ENCODE data around the gene CNTN5.

CNTN5 gene

GRCh38 chr11:99932684-99933083, 911.9 kb downstream of the CNTN5 start:
- DNase-seq (ENCODE audit: low spot score) = no peak

DNA sequence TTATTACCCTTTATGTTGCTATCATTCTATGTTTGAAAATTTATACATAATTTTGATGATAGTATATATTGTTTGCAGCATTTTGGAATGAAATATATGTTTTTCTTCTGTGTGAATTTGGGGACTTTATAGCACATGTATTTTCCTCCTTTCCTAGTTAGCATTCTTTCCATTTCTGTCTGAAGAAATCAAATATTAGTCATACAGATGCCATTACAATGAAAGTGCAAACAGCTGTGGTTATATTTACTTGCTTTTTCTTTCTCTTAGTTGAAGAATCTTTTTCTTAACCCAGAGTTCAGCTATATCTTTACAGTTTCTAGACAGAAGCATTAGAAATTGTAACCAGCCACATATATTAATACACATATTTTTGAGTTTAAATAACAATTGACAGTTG, 913.3 kb downstream of the CNTN5 start:
- no peak for DNase-seq (ENCODE audit: low spot score)

- no peak for DNase-seq (ENCODE audit: low spot score)
Observed at GRCh38 chr11:99937330-99937729, 916.6 kb downstream of the CNTN5 start.

DNA sequence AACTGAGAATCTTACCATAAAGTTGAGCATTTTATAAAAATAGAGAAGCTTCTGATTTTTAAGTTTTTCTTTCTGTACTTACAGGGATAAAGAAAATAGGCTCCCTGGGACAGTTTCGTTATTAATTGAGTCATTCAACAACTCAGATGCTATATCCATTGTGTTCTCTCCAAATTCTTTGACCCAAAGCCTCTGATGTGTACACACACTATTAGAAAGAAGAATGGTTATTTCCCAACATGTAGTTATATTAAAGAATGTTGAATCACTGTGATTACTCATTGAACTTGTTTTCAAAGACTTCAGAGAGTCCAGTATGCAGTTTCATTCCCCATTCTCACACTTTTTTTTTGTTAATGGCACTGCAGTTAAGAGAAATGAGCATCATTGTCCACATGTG, 932.1 kb downstream of the CNTN5 start:
- DNase-seq (ENCODE audit: low spot score) = no peak

DNA sequence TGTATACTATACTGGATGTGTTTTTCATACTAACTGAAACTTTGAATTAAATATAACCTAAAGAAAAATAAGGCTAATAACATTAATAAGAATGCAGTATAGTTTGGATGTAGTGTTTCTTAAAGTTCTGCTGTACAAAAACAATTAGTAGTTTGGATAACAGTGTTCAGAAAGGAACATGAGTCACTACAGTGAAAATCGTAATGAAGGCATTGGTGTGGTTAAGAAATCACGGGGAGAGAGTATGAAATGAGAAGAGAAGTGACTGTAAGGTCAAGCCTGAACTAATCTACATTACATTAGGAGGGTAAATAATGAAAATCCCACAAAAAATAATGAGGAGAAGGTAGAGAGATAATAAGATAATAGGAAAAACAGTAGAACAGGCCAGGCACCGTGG, 939.8 kb downstream of the CNTN5 start:
- no peak for DNase-seq (ENCODE audit: low spot score)

DNA sequence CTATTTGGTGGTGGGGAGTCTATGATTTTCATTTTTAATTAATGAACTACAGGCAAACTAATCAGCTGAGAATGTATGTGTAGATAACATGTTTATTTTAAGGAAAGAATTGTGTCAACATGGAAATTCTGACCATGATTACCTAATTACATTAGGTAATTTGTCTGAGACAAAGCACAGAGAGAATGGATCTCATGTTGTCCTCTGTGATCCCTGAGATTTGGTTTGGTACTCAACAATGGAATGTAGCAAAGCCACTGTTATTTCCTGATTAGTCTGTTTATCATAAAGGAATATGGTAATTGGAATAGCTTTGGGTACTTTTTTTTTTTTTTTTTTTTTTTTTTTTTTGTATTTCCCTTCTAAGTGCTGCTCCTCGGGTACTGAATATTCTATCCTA, 947.6 kb downstream of the CNTN5 start:
- DNase-seq (ENCODE audit: low spot score) = no peak

DNA sequence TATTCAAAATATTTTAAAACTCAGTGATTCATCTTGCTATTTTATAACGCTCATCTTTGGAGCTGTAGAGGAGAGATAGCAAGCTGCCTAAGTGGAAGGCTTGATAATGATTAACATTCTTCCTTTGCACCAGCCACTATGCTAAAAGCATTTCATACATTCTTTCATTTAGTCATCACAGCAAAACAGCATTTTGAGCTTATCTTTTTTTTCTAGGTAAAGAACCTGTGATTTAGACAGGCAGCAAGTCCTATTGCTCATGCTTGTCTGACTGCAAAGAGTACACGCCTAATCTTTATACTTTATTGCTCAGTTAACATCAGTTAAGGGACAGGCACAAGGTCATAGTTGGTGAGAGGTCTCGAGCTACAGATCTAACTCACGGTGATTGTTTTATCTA, 953.2 kb downstream of the CNTN5 start:
- no peak for DNase-seq (ENCODE audit: low spot score)

DNA sequence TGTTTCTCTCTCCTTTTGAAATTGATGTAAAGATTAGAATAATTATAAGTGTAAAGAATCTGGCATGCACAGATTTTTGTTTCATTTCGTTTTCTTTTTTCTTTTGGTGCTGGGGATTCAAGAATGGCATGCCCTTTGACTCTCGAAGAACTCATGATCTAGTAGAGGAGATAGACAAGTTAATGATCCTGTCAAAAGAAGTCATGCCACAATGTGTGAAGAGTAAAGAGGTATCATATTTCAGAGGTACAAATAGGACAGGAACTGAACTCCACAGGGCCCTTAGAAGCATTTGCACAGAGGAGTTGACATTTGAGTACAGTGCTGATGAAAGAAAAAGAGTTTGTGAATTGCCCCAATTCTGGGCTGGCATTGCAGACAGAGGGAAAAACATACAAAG, 958.3 kb downstream of the CNTN5 start:
- no peak for DNase-seq (ENCODE audit: low spot score)

- no peak for DNase-seq (ENCODE audit: low spot score)
Observed at GRCh38 chr11:99987821-99988470, 967.2 kb downstream of the CNTN5 start.

- no peak for DNase-seq (ENCODE audit: low spot score)
Observed at GRCh38 chr11:99988471-99988837, 967.7 kb downstream of the CNTN5 start.

GRCh38 chr11:100003985-100004384, 983.2 kb downstream of the CNTN5 start:
- no peak for DNase-seq (ENCODE audit: low spot score)

DNA sequence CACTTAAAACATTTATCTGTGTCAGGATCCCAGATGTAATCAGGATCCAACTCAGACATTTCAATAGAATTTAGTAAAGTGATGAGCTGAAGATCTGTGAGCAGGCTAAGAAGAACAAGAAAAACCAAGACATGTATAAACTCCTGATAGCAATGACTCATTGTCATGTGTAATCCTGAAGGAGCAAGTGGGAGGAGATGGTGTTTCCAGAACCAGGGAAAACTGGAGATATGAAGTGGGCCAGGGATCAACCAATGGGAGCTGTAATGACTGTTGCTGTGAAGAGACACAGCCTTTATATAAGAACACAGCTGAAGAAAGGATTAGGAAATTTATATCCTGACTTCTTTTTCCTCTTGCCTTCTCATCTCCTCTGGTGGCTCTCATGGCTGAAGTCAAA, 983.8 kb downstream of the CNTN5 start:
- no peak for DNase-seq (ENCODE audit: low spot score)

DNA sequence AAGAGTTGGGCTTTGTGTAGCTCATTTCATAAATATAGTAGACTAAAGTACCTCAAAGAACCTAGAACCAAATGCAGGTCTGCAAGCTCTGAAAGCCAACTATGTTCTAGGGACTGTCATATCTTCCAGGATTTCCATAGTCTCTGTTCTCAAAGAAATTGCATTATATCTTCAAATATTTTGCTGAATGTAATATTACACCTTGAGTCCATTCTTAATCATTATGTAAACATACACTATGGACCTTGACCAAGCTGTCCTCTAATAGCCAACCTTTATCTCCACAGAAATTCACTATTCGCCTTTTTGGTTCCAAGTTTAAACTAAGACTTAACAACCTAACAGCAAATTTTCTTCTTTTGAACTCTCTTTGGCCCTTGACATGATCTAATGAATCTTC, 987.7 kb downstream of the CNTN5 start:
- no peak for DNase-seq (ENCODE audit: low spot score)

- DNase-seq (ENCODE audit: low spot score) = no peak
Observed at GRCh38 chr11:100009728-100010127, 989.0 kb downstream of the CNTN5 start.

GRCh38 chr11:100010393-100010792, 989.6 kb downstream of the CNTN5 start:
- DNase-seq (ENCODE audit: low spot score) = peak; percentile 23

DNA sequence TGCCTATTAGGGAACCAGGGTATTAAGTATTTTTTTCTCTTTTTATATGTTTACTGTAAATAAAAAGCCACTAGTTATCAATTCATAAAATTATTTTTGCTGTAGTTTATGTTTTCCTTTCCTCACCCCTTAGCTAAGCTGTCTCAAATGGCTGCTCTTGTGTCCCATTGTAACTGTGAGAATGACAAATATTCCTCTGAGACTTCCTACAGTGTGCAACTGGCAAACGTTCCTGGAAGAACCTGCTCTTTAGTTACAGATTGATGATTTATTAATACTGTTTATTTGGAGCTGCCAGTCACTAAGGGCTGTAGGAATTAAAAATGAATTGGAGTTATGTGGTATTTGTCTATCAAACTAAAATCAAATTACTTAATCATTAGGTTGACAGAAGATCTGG, 990.9 kb downstream of the CNTN5 start:
- no peak for DNase-seq (ENCODE audit: low spot score)

DNA sequence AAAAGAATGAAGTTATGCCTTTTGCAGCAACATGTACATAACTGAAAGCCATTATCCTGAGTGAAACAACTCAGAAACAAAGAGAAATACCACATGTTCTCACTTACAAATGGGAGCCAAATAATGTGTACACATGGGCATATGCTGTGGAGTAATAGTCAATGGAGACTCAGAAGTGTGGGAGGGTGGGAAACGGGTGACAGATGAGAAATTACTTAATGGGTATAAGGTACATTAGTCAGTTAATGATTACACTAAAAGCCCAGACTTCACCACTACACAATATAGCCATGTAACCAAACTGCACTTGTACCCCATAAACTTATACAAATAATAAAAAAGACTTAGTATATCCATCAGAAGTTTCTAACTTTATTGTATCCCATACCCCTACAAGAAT, 992.3 kb downstream of the CNTN5 start:
- DNase-seq (ENCODE audit: low spot score) = no peak

- no peak for DNase-seq (ENCODE audit: low spot score)
Observed at GRCh38 chr11:100031973-100032372, 1011.2 kb downstream of the CNTN5 start.

DNA sequence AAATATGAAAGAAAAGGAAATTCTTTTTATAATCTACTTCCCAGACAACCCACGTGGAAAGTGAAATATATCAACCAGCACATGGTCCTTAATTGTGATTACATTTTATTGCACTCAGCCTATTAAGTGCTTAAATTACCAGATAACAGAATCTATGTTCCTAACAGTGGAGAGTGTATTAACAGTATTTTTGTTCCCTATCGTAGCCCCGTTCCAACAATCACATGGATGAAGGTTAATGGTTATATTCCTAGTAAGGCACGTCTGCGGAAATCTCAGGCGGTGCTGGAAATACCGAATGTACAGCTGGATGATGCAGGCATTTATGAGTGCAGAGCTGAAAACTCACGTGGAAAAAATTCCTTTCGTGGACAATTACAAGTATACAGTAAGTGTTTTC, 1040.3 kb downstream of the CNTN5 start:
- DNase-seq (ENCODE audit: low spot score) = no peak

DNA sequence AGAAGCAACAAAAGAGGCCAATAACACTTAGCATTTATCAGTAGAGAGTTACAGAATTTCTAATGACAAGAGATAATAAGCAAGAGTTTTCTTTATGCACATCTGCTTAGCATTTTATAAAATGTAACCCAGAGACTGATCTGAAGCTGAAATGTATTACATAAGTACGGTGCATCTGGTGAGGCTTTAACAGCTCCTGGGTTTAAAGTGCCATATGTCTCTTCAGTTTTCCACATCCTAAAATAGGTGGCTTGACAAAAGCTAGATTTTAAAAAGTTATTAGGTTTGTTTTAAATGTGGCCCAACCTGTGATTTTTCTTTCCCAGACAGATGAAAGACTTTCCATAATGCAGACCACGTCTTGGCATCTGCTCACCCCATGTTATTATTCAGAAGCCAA, 1045.7 kb downstream of the CNTN5 start:
- no peak for DNase-seq (ENCODE audit: low spot score)

- DNase-seq (ENCODE audit: low spot score) = no peak
Observed at GRCh38 chr11:100068116-100068515, 1047.4 kb downstream of the CNTN5 start.

DNA sequence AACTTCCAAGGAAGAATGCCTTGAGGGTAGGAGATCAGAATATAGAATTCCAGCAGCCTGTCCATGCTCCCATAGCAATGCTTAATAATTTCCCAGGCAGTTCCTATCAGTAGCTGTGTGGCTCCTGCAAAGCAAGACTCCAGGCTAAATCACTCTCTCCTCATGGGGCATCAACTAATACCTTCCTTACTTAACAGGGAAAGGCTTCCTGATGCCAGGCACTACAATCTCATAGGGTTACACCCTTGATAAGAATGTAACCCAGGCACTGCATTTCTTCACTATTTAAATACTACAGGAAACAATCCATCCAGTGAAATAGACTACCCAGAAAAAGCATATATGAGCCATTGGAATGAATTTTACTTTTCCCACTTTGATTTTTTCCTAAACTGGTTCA, 1051.4 kb downstream of the CNTN5 start:
- DNase-seq (ENCODE audit: low spot score) = no peak

DNA sequence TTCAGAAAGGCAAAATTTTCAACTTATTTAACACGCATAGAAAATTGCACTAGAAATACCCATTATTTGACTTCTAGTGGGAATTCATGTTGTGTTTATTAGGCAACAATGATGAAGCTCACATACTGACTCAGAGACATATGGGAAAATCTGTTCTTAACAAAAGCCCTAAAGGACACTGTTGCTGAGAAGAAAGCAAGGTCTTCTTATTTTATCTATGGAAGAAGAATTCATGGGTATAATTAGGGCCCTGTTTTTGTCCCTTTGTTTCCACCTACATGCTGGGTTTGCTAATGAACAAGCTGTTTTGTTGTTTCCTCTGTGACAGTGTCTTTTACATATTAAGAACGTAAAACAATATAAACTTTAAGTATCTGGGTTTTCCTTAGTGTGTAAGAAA, 1059.6 kb downstream of the CNTN5 start:
- DNase-seq (ENCODE audit: low spot score) = no peak

DNA sequence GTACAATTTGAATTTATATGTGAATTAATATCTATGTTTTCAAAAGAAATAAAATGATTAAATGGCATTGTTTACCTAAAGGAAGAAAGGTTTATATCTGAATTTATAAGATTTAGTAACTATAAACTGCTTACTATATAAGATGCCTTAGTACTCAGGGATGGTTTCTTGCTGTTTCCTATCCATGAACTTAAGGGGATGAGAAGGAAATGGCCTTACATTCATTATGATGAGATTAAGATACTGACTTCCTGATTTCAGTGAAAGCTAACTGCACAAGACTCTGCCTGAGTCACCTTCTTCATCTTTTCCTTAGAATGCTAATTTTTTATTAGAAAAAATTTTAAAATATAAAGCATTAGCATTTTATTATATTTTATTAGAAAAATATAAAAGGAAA, 1060.1 kb downstream of the CNTN5 start:
- DNase-seq (ENCODE audit: low spot score) = no peak

DNA sequence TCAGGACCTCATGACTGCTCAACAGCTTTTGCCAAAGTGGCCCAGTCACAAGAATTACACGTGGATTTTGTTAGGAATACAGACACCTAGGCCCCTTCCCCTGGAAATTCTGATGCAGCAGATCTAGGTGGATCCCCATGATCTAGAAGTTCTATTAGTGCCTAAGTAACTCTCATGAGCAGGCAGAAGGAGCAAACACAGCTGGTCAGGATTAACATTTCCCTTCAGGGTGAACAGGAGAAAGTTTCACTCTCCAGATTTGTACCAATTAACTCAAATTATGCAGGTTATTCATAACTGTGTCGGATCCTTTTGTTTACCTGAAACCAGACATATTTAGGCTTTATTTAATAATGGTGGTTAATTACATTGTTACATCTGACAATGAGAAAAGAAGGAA, 1072.9 kb downstream of the CNTN5 start:
- DNase-seq (ENCODE audit: low spot score) = no peak
